ENCODE data around the gene KRTAP6-3. TPM values are rescaled to one million over a fixed set of nuclear protein-coding genes. Genes with fewer than 3 reads are reported as not detected.

The KRTAP6-3 gene
- polyA plus RNA-seq, 2 of the 4 experiments (the other 2 are of a cell fraction), result not detected

DNA sequence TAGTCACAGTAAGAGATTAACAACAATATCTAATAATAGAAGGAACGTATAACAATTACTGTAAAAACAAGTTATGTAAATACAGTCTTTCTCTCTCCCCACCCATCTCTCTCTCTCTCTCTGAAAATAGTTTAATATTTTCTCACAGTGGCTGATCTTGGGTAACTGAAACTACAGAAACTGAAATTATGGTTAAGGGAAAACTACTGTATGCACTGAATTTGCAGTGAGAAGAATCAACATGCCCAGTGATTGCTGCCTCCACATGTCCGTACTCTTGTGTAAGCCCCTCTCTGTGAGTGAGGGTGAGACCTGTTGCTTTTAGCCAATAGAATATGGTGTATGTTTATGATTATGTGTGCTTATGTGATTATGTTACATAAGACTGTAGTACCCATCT lies 19.9 kb downstream of the KRTAP6-3 start:
- FAIRE-seq, result no peak

DNA sequence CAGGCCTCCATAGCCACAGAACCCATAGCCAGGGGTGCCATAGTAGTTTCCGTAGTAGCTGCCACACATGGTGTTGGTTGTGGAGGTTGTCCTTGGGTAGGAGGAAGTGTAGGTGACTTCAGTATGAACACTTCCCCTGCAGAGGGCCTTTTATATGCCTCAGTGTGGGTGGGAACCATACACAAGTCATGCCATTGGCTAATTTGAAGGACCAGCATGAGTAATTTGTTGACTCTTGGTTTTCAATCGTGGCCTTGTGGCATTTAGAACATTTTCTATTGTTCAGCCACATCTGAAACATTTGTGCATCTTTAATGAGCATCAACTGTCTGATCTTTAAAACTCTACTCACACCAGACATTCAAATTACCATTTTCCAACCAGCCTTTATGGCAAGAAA lies 21.6 kb downstream of the KRTAP6-3 start, which contains the start of gene KRTAP6-1:
KRTAP6-1 (minus strand) TSS at position 95 of the 400 bp plus-strand sequence; CDS start at position 69, 26 bp downstream.
- Histone ChIP-seq H3K4me2 (no peak within 1 kb of the TSS), H3K4me3 (no peak within 1 kb of the TSS), H3K9me3 (no peaks in the 10 kb centered on the region), H3K4me1 (no peaks in the 10 kb centered on the region), H3K27ac (no peak within 1 kb of the TSS)
- 36% methylated on average over 2 of the region's 2 CpGs for WGBS (ENCODE audit: missing lambda C conversion rate)
- ATAC-seq (no peak), DNase-seq (ENCODE audit: low read depth in 1 of 2, low spot score in 1 of 2) (no peak), FAIRE-seq (no peak)
- ChIA-PET CTCF (no interaction called here), POLR2A (no interaction called here)
- TF ChIP-seq ZSCAN20 (CRISPR knock-in tag; IDR thresholded peaks at IDR 0.05), result no peak
- TF ChIP-seq, protein P1, sequence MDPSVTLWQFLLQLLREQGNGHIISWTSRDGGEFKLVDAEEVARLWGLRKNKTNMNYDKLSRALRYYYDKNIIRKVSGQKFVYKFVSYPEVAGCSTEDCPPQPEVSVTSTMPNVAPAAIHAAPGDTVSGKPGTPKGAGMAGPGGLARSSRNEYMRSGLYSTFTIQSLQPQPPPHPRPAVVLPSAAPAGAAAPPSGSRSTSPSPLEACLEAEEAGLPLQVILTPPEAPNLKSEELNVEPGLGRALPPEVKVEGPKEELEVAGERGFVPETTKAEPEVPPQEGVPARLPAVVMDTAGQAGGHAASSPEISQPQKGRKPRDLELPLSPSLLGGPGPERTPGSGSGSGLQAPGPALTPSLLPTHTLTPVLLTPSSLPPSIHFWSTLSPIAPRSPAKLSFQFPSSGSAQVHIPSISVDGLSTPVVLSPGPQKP (IDR thresholded peaks at IDR 0.05; ENCODE audit: low read depth, low read length), result no peak
- TF ChIP-seq NPAS2 (CRISPR knock-in tag; IDR thresholded peaks at IDR 0.05; ENCODE audit: borderline replicate concordance), result no peak
- no peak for TF ChIP-seq EHF (CRISPR knock-in tag; IDR thresholded peaks at IDR 0.05)
- TF ChIP-seq, protein P2, sequence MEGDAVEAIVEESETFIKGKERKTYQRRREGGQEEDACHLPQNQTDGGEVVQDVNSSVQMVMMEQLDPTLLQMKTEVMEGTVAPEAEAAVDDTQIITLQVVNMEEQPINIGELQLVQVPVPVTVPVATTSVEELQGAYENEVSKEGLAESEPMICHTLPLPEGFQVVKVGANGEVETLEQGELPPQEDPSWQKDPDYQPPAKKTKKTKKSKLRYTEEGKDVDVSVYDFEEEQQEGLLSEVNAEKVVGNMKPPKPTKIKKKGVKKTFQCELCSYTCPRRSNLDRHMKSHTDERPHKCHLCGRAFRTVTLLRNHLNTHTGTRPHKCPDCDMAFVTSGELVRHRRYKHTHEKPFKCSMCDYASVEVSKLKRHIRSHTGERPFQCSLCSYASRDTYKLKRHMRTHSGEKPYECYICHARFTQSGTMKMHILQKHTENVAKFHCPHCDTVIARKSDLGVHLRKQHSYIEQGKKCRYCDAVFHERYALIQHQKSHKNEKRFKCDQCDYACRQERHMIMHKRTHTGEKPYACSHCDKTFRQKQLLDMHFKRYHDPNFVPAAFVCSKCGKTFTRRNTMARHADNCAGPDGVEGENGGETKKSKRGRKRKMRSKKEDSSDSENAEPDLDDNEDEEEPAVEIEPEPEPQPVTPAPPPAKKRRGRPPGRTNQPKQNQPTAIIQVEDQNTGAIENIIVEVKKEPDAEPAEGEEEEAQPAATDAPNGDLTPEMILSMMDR (IDR thresholded peaks at IDR 0.05), result no peak
- no peak for TF ChIP-seq SMC3 (IDR thresholded peaks at IDR 0.05)
- TF ChIP-seq, protein P3, sequence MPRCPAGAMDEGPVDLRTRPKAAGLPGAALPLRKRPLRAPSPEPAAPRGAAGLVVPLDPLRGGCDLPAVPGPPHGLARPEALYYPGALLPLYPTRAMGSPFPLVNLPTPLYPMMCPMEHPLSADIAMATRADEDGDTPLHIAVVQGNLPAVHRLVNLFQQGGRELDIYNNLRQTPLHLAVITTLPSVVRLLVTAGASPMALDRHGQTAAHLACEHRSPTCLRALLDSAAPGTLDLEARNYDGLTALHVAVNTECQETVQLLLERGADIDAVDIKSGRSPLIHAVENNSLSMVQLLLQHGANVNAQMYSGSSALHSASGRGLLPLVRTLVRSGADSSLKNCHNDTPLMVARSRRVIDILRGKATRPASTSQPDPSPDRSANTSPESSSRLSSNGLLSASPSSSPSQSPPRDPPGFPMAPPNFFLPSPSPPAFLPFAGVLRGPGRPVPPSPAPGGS (IDR thresholded peaks at IDR 0.05), result no peak
- TF ChIP-seq TFCP2L1 (CRISPR knock-in tag; IDR thresholded peaks at IDR 0.05), result no peak
- no peak for TF ChIP-seq MAFK (IDR thresholded peaks at IDR 0.05; ENCODE audit: partially characterized antibody)
- TF ChIP-seq, protein P4, sequence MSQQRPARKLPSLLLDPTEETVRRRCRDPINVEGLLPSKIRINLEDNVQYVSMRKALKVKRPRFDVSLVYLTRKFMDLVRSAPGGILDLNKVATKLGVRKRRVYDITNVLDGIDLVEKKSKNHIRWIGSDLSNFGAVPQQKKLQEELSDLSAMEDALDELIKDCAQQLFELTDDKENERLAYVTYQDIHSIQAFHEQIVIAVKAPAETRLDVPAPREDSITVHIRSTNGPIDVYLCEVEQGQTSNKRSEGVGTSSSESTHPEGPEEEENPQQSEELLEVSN (IDR thresholded peaks at IDR 0.05; ENCODE audit: borderline replicate concordance, low read depth), result no peak
- TF ChIP-seq EHMT2 (IDR thresholded peaks at IDR 0.05; ENCODE audit: low read depth), result no peak
- TF ChIP-seq RNF2 (IDR thresholded peaks at IDR 0.05; ENCODE audit: borderline replicate concordance, low read depth), result no peak
- TF ChIP-seq JUNB (IDR thresholded peaks at IDR 0.05), result no peak

More for the DNA sequence above, 19.9 kb downstream of the KRTAP6-3 start:
- DNase-seq (ENCODE audit: low read depth in 1 of 2, low spot score in 1 of 2), result no peak
- no peak overlapping the region for H3K27ac ChIP-seq
- CTCF ChIA-PET, result no interaction called here
- no peak for ATAC-seq
- WGBS (ENCODE audit: missing lambda C conversion rate), result 5% methylated on average over 2 of the region's 2 CpGs
- H3K4me3 ChIP-seq, result no peak overlapping the region
- H3K9me3 ChIP-seq, result no peaks in the 10 kb centered on the region
- no peaks in the 10 kb centered on the region for H3K4me1 ChIP-seq
- TF ChIP-seq HOXA7 (CRISPR knock-in tag; IDR thresholded peaks at IDR 0.05), result no peak
- no peak for TF ChIP-seq FOXS1 (CRISPR knock-in tag; IDR thresholded peaks at IDR 0.05)
- TF ChIP-seq, protein P1 (IDR thresholded peaks at IDR 0.05; ENCODE audit: low read depth, low read length), result no peak
- no peak for TF ChIP-seq CHD2 (IDR thresholded peaks at IDR 0.05; ENCODE audit: low read length, partially characterized antibody)
- no peak for TF ChIP-seq PHF8 (IDR thresholded peaks at IDR 0.05; ENCODE audit: borderline replicate concordance, low read depth)
- no peak for TF ChIP-seq ESRRA (IDR thresholded peaks at IDR 0.05; ENCODE audit: borderline replicate concordance, low read length)
- no peak for TF ChIP-seq ZFP36 (IDR thresholded peaks at IDR 0.05; ENCODE audit: borderline replicate concordance, partially characterized antibody)
- TF ChIP-seq, protein P5, sequence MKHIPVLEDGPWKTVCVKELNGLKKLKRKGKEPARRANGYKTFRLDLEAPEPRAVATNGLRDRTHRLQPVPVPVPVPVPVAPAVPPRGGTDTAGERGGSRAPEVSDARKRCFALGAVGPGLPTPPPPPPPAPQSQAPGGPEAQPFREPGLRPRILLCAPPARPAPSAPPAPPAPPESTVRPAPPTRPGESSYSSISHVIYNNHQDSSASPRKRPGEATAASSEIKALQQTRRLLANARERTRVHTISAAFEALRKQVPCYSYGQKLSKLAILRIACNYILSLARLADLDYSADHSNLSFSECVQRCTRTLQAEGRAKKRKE (CRISPR knock-in tag; IDR thresholded peaks at IDR 0.05; ENCODE audit: low read depth), result no peak
- H3K4me2 ChIP-seq, result no peak overlapping the region
- POLR2A ChIA-PET, result no interaction called here
